ENCODE results near the gene XPC. TPM values are rescaled to one million over a fixed set of nuclear protein-coding genes. Genes with fewer than 3 reads are reported as not detected.

The XPC gene
- total RNA-seq, 1 experiment from 2014 or later: 24.3 TPM

DNA sequence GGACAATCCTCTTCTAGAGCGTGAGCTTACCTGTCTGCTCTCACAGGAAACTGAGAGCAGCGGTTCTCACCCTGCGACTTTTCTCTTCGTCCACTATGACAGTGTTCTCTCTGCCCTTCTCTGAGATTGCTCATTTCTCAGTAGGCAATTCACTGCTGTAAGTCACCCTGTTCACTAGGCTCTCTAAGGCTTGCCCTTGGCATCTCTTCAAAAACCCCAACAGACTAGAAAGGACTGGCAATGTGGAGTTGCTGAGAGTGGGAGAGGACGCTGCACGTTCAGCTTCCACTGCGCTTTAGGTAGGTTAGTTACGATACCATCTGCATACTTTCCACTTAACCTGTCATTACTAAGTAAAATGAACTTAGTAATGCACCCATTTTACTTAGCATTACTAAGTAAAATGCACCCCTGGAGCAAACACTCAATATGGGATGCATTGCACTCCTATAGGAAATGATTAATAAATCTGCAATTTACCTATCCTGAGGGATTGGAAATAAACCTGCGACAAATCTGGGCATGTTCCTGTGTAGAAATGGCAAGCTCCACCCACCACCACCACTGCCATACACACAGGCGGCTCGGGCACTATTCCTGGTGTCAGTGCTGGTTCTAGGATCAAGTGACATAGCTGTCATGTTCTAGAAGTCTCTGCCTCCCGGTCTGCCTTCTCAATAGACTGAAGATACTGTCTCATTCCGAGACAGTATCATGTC lies 21.4 kb downstream of the XPC start:
- BruUV-seq (replicated peaks): no TSS peak
- CTCF ChIA-PET: no interaction called here
- Mint-ChIP-seq H3K4me3 (ENCODE audit: low read depth, unreplicated experiment) (no peak overlapping the region), H3K27me3 (ENCODE audit: unreplicated experiment) (no peaks in the 10 kb centered on the region), H3K9me3 (ENCODE audit: low read depth, unreplicated experiment) (peaks cover 3% of the 10 kb centered on the region), H3K27ac (ENCODE audit: unreplicated experiment) (no peak overlapping the region), H3K36me3 (ENCODE audit: insufficient read depth, unreplicated experiment) (peaks cover 28% of the 10 kb centered on the region), H3K4me1 (ENCODE audit: low read depth, unreplicated experiment) (no peaks in the 10 kb centered on the region)
- no peak for DNase-seq
- TF ChIP-seq, protein P1, sequence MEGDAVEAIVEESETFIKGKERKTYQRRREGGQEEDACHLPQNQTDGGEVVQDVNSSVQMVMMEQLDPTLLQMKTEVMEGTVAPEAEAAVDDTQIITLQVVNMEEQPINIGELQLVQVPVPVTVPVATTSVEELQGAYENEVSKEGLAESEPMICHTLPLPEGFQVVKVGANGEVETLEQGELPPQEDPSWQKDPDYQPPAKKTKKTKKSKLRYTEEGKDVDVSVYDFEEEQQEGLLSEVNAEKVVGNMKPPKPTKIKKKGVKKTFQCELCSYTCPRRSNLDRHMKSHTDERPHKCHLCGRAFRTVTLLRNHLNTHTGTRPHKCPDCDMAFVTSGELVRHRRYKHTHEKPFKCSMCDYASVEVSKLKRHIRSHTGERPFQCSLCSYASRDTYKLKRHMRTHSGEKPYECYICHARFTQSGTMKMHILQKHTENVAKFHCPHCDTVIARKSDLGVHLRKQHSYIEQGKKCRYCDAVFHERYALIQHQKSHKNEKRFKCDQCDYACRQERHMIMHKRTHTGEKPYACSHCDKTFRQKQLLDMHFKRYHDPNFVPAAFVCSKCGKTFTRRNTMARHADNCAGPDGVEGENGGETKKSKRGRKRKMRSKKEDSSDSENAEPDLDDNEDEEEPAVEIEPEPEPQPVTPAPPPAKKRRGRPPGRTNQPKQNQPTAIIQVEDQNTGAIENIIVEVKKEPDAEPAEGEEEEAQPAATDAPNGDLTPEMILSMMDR (IDR thresholded peaks at IDR 0.05; ENCODE audit: unreplicated experiment): no peak
- intact Hi-C loops (cut with micrococcal nuclease; ENCODE audit: unreplicated experiment): no loop called here

DNA sequence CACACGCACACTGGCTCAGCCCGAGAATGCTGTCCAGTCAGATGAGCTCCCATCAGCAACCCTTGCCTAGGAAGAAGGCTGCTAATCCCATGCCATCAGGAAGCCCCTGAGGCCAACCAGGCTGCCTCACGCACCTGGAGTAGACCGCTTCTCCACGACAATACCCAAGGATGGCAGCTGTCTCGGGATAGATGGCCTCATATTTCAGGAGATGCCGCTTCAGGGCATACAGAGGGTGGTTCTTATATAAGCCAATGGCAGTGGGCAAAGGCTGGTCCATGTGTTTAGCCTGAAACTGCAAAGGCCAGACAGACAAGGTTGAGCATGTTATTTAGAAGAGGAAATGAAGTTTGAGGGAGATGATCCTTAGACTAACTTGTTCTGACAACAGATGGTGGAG lies 22.2 kb downstream of the XPC start:
- TF ChIP-seq, protein P1 (IDR thresholded peaks at IDR 0.05; ENCODE audit: unreplicated experiment): no peak
- Mint-ChIP-seq H3K9me3 (ENCODE audit: low read depth, unreplicated experiment) (no peaks in the 10 kb centered on the region), H3K4me1 (ENCODE audit: low read depth, unreplicated experiment) (no peaks in the 10 kb centered on the region), H3K27me3 (ENCODE audit: unreplicated experiment) (no peaks in the 10 kb centered on the region), H3K27ac (ENCODE audit: unreplicated experiment) (no peak overlapping the region), H3K36me3 (ENCODE audit: insufficient read depth, unreplicated experiment) (peaks cover 28% of the 10 kb centered on the region), H3K4me3 (ENCODE audit: low read depth, unreplicated experiment) (no peak overlapping the region)
- CTCF ChIA-PET: no interaction called here
- no peak for DNase-seq
- intact Hi-C loops (cut with micrococcal nuclease; ENCODE audit: unreplicated experiment): no loop called here
- BruUV-seq (replicated peaks): no TSS peak

DNA sequence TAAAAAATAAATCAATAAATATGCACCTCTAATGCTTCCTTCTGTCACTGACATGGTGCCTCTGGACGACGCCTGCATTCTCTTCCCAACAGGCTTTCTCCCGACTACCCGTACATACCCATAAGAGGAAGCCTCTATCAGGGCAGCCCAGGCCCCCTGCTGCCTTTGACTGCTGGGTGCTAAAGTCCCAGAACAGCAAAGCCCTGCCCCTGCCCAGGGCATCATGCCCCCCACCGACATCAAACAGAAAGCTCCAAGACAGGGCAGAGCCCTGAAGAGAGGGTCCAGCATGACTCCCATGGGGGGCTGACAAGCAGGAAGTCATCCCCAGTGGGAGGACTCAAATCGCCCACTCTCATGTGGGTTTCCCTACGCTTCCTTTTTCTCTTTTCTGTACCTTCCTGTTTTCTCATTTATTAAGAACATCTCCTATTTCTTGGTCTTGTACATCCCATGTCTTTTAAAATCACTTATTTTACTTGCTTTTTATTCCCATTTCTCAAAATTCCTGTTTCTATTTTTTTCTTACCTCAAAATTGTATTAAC lies 23.4 kb downstream of the XPC start:
- Mint-ChIP-seq H3K9me3 (ENCODE audit: low read depth, unreplicated experiment) (no peaks in the 10 kb centered on the region), H3K27ac (ENCODE audit: unreplicated experiment) (no peak overlapping the region), H3K27me3 (ENCODE audit: unreplicated experiment) (no peaks in the 10 kb centered on the region), H3K4me1 (ENCODE audit: low read depth, unreplicated experiment) (no peaks in the 10 kb centered on the region), H3K4me3 (ENCODE audit: low read depth, unreplicated experiment) (no peak overlapping the region), H3K36me3 (ENCODE audit: insufficient read depth, unreplicated experiment) (peaks cover 38% of the 10 kb centered on the region)
- no TSS peak for BruUV-seq (replicated peaks)
- TF ChIP-seq, protein P1 (IDR thresholded peaks at IDR 0.05; ENCODE audit: unreplicated experiment): no peak
- intact Hi-C loops (cut with micrococcal nuclease; ENCODE audit: unreplicated experiment): no loop called here
- CTCF ChIA-PET: no interaction called here
- no peak for DNase-seq

DNA sequence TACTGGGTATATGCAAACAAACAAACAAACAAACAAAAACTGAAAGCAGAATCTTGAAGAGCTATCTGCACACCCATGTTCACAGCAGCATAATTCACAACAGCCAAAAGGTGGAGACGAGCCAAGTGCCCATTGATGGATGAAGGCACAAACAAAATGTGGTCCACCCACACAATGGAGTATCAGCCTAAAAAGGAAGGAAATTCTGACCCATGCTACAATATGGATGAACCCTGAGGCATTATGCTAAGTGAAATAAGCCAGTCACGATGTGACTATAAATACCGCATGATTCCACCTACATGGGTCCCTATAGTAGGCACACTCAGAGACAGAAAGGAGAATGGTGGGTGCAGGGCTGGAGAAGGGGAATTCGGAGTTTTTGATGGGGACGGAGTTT lies 24.1 kb downstream of the XPC start:
- Mint-ChIP-seq H3K4me3 (ENCODE audit: low read depth, unreplicated experiment) (no peak overlapping the region), H3K4me1 (ENCODE audit: low read depth, unreplicated experiment) (no peaks in the 10 kb centered on the region), H3K9me3 (ENCODE audit: low read depth, unreplicated experiment) (no peaks in the 10 kb centered on the region), H3K27ac (ENCODE audit: unreplicated experiment) (no peak overlapping the region), H3K27me3 (ENCODE audit: unreplicated experiment) (no peaks in the 10 kb centered on the region), H3K36me3 (ENCODE audit: insufficient read depth, unreplicated experiment) (peaks cover 38% of the 10 kb centered on the region)
- no peak for DNase-seq
- CTCF ChIA-PET: no interaction called here
- intact Hi-C loops (cut with micrococcal nuclease; ENCODE audit: unreplicated experiment): no loop called here
- BruUV-seq (replicated peaks): no TSS peak
- TF ChIP-seq, protein P1 (IDR thresholded peaks at IDR 0.05; ENCODE audit: unreplicated experiment): no peak

Data from Calu3 (cell line).